GM06990 (cell line): Measurements from ENCODE around the gene SEMG1.

Experiments
- DNase-seq: peaks from one replicate; pipeline ENCODE4 v3.0.0-alpha.2; 2011; ENCODE audit not compliant: insufficient read length; ENCODE audit errors: extremely low read depth
- H3K27me3 ChIP-seq: replicated peaks from 2 replicates; pipeline ENCODE4 v1.6.0; 2011; ENCODE audit warnings: low read length; ENCODE audit not compliant: control insufficient read depth, insufficient read depth
- H3K36me3 ChIP-seq: 2 replicates; pipeline ENCODE4 v1.5.1; 2011; ENCODE audit warnings: low read length; ENCODE audit not compliant: control insufficient read depth, insufficient read depth
- H3K4me3 ChIP-seq: replicated peaks from 2 replicates; pipeline ENCODE4 v1.5.1; 2011; ENCODE audit warnings: low read depth, mild to moderate bottlenecking, control low read depth, low read length
- TF ChIP-seq, protein P1 (sequence below): IDR thresholded peaks from 2 replicates; pipeline ENCODE4 v1.5.1; 2011; ENCODE audit warnings: low read length, control low read depth, mild to moderate bottlenecking, inconsistent platforms; ENCODE audit not compliant: insufficient read depth, poor library complexity, severe bottlenecking

SEMG1 gene

DNA sequence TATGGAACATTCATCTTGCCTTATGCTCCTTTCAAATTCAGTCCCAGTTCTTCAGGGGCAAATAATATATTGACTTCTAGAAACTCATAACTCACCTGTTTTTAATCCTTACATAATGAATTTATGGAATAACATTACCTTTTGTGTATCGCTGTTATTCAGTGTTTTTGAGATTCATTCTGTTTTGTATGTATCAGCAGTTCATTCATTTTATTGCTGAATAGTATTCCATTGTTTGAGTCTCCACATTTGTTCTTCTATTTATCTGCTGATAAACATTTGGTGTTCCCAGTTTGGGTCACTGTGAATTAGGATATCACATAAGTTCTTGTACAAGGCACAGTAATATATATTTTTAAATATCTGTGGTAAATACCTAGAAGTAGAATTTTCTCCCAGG, 19.5 kb downstream of the SEMG1 start:
- Histone ChIP-seq H3K4me3 (no peak overlapping the region), H3K27me3 (no peaks in the 10 kb centered on the region), H3K36me3 (no peaks in the 10 kb centered on the region)
- DNase-seq, result no peak
- TF ChIP-seq, protein P1, sequence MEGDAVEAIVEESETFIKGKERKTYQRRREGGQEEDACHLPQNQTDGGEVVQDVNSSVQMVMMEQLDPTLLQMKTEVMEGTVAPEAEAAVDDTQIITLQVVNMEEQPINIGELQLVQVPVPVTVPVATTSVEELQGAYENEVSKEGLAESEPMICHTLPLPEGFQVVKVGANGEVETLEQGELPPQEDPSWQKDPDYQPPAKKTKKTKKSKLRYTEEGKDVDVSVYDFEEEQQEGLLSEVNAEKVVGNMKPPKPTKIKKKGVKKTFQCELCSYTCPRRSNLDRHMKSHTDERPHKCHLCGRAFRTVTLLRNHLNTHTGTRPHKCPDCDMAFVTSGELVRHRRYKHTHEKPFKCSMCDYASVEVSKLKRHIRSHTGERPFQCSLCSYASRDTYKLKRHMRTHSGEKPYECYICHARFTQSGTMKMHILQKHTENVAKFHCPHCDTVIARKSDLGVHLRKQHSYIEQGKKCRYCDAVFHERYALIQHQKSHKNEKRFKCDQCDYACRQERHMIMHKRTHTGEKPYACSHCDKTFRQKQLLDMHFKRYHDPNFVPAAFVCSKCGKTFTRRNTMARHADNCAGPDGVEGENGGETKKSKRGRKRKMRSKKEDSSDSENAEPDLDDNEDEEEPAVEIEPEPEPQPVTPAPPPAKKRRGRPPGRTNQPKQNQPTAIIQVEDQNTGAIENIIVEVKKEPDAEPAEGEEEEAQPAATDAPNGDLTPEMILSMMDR, result no peak

DNA sequence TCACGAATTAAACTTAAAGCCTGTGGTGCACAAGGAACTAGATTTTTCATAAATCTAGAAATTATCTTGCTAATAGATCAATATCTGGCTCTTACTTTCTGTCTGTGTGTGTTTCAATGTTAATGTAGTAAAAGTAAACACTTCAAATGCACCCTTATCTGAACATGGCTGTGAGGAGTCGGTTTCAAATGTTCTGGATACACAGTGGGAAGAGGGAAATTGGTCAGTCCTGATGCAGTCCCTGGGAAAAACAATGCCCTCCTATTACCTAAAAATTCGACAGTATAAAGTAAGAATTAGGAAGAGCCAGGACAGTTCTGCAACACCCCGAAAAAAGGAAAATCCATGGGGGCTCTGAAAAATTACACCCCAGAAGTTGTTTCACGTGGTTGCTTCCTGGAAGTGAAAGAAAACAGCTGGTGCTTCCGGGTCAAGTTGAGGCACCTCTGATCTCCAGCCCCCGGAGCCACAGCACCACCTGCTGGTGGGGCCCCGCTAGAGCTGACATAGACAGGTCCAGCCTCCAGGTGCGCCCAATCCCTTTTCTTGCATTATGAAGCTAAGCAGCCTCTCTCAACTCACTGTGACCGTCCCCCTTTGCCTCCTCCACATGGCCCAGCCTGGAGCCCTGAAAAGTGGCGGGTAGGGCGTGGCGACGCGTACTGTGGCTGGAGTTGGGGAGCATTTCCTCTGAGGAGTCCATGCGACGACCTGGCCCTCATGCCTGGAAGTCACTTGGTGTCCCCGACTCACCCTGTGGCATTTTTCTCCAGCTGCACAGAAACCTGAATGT, 22.6 kb downstream of the SEMG1 start:
- H3K36me3 ChIP-seq, result no peaks in the 10 kb centered on the region
- TF ChIP-seq, protein P1, result peak; percentile 79
- H3K27me3 ChIP-seq, result no peaks in the 10 kb centered on the region
- H3K4me3 ChIP-seq, result no peak overlapping the region
- DNase-seq, result peak; percentile 48

- Histone ChIP-seq H3K27me3 (no peaks in the 10 kb centered on the region), H3K36me3 (no peaks in the 10 kb centered on the region), H3K4me3 (no peak overlapping the region)
- no peak for DNase-seq
- TF ChIP-seq, protein P1, result no peak
These were observed 23.8 kb downstream of the SEMG1 start for GRCh38 chr20:45230631-45231030.

- TF ChIP-seq, protein P1, result peak; percentile 66
- no peak for DNase-seq
- Histone ChIP-seq H3K27me3 (no peaks in the 10 kb centered on the region), H3K36me3 (no peaks in the 10 kb centered on the region), H3K4me3 (no peak overlapping the region)
These were observed 29.2 kb downstream of the SEMG1 start for GRCh38 chr20:45235995-45236394.

- Histone ChIP-seq H3K4me3 (no peak overlapping the region), H3K36me3 (no peaks in the 10 kb centered on the region), H3K27me3 (no peaks in the 10 kb centered on the region)
- DNase-seq, result no peak
- TF ChIP-seq, protein P1, result no peak
These were observed 31.3 kb downstream of the SEMG1 start for GRCh38 chr20:45238139-45238538.
